Lower leg skin (tissue), 4 donors: ENCODE measurements around the gene DDX10. TPM values are rescaled to one million over a fixed set of nuclear protein-coding genes. Genes with fewer than 3 reads are reported as not detected.
"Not testable (repeated sequence)": the region's sequence is repeated elsewhere in the genome, so short reads cannot be mapped to it uniquely, and the experiment has no call there.

Experiments used
- DNase-seq, 2 donors: peaks; one replicate each; pipeline ENCODE4 v3.0.0-alpha.2; 2019; ENCODE audit warnings: low spot score in 2 of 2
- H3K4me3 ChIP-seq: fragments of 200-600 bp; sonication (generic); 2 replicates; pipeline ENCODE4 v1.5.1; 2017; ENCODE audit warnings: mild to moderate bottlenecking, low read depth; ENCODE audit not compliant: poor library complexity, severe bottlenecking
- POLR2A ChIP-seq, 2 donors: fragments of 450-650 bp; IDR thresholded peaks; one replicate each; pipeline ENCODE4 v1.6.1; 2016 to 2017; ENCODE audit warnings: antibody characterized with exemption in 2 of 2, mild to moderate bottlenecking in 1 of 2, moderate library complexity in 1 of 2
- WGBS, 2 donors: methylation state at CpG; one replicate each; pipeline ENCODE4 v1.1.5; 2018; 5-methylcytosine and 5-hydroxymethylcytosine counted together
- intact Hi-C: fragments of 100-400 bp; cut with DNase I; formaldehyde crosslinking; loops from one replicate; pipeline ENCODE4 v1.15.0; 2023; ENCODE audit warnings: low total_unique reads
- total RNA-seq, 4 donors: library from RNA; depleted of rRNA; stranded (reverse); fragments of >200 nt; gene quantifications; one replicate each; pipeline ENCODE4 v1.1.0, GENCODE V29; 2016
- TF ChIP-seq, protein P1 (sequence below), 3 donors: fragments of 450-650 bp; IDR thresholded peaks; one replicate each; pipeline ENCODE4 v1.5.1; 2016; ENCODE audit warnings: antibody characterized with exemption in 3 of 3, mild to moderate bottlenecking in 3 of 3, moderate library complexity in 2 of 3

The DDX10 gene
- total RNA-seq, 4 donors from 2014 or later = 18.4 to 33.5 (median 22.2) TPM

DNA sequence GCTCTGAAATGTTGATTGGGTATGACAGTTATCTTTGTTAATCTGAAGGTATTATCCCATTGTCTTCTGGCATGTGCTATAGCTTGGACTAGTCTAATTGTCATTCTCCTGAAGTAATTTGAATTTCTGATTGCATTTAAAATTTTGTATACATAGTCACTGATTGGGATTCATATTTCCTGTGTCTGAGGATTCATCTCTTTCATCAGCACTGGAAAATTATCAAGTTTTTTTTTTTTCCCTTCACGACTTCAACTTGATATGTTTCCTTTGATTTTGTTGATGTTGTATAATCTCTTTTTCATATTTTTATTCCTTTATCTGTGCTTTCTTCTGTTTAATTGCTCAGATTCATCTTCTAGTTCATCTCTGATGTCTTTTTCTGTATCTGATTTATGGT is 104.1 kb downstream of the DDX10 start:
- DNase-seq = no peak
- 43 to 68% methylated on average over 1 of the region's 1 CpG for WGBS, 2 donors
- TF ChIP-seq, protein P1, sequence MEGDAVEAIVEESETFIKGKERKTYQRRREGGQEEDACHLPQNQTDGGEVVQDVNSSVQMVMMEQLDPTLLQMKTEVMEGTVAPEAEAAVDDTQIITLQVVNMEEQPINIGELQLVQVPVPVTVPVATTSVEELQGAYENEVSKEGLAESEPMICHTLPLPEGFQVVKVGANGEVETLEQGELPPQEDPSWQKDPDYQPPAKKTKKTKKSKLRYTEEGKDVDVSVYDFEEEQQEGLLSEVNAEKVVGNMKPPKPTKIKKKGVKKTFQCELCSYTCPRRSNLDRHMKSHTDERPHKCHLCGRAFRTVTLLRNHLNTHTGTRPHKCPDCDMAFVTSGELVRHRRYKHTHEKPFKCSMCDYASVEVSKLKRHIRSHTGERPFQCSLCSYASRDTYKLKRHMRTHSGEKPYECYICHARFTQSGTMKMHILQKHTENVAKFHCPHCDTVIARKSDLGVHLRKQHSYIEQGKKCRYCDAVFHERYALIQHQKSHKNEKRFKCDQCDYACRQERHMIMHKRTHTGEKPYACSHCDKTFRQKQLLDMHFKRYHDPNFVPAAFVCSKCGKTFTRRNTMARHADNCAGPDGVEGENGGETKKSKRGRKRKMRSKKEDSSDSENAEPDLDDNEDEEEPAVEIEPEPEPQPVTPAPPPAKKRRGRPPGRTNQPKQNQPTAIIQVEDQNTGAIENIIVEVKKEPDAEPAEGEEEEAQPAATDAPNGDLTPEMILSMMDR (IDR thresholded peaks at IDR 0.05) = no peak
- no peak for TF ChIP-seq POLR2A (IDR thresholded peaks at IDR 0.05)
- intact Hi-C loops = no loop called here
- no peak overlapping the region for H3K4me3 ChIP-seq

DNA sequence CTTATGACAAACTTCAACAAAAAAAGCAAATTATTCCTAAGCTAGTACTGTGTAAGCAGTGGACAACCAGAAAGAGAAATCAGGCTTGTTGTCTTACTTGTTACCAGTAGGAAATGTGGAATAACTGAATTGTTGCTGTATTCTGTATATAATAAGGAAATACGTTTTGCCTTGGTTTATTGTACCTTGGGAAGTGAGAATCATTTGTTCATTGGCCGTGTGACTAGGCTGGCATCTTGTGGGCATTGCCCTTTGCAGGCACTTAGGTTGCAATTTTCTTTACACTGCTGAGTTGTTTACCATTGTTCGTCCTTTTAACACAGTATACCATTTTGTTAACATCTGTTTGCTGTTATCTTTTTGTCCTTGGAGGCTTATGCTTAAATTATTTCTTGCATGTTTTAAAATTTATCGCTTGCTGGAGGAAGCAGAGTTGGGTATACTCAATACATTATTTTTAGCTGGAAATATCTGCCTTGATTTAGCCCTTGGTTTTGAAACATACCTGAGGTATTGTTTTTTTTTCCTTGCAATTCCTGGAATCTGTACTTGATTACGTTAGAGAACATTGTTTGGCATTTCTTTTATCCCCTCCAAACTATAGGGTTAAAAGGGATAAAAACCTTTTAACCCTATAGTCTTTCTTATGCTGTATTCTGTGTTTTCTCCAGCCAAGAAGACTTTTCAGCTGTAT is 109.3 kb downstream of the DDX10 start:
- DNase-seq = no peak
- 77% methylated on average over 5 of the region's 5 CpGs for WGBS, 2 donors

DNA sequence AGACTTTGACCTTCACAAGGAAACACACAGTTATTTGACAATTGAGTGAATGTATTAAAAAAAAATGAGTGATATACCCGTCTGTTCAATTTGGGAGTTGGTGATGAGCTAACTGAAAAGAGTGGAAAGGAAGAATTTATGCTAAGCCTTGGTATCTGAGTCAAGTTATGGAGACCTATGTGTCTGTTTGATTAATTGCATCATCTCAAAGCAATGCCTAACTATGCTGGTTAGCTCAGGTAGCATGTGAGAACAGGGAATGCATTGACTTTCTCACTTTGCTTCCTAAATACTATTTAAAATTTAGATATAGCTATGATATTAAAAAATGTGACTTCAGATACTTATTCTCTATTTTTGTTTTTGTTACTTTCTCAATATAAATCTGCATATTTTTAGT is 110.5 kb downstream of the DDX10 start:
- WGBS, 2 donors = 96 to 100% methylated on average over 1 of the region's 1 CpG
- no peak for DNase-seq
- H3K4me3 ChIP-seq = no peak overlapping the region
- TF ChIP-seq, protein P1 (IDR thresholded peaks at IDR 0.05) = no peak
- TF ChIP-seq POLR2A (IDR thresholded peaks at IDR 0.05) = no peak
- intact Hi-C loops = no loop called here

More for the DNA sequence above, 109.3 kb downstream of the DDX10 start:
- intact Hi-C loops = no loop called here
- H3K4me3 ChIP-seq = no peak overlapping the region
- TF ChIP-seq, protein P1 (IDR thresholded peaks at IDR 0.05) = no peak

DNA sequence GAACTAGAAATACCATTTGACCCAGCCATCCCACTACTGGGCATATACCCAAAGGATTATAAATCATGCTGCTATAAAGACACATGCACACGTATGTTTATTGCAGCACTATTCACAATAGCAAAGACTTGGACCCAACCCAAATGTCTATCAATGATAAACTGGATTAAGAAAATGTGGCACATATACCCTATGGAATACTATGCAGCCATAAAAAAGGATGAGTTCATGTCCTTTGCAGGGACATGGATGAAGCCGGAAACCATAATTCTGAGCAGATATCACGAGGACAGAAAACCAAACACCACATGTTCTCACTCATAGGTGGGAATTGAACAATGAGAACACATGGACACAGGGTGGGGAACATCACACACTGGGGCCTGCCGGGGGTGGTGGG is 114.3 kb downstream of the DDX10 start:
- H3K4me3 ChIP-seq, DNase-seq, intact Hi-C loops: not testable (repeated sequence)
- WGBS, 2 donors = 86% methylated on average over 4 of the region's 4 CpGs

DNA sequence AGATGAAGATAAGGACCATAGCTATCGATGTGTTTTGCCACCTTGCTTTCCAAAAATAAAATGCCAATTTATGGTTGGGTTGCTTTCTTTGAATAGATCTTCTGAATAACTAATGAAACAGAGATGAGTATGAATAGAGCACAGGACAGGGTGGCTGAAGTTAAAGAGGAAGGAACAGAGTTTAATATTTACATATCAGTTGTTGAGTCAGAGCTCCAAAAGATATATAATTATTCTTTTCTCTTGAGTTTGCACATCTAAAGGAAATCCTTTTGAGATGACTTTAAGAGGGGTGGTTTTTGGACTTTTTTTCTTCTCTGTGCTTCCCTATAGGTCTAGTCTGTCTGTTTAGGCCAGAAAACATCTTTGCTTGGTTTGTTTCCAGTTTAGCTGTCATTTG is 115.2 kb downstream of the DDX10 start:
- no peak overlapping the region for H3K4me3 ChIP-seq
- TF ChIP-seq, protein P1 (IDR thresholded peaks at IDR 0.05) = no peak
- TF ChIP-seq POLR2A (IDR thresholded peaks at IDR 0.05) = no peak
- DNase-seq = no peak
- WGBS, 2 donors = 53 to 67% methylated on average over 1 of the region's 1 CpG
- intact Hi-C loops = no loop called here

DNA sequence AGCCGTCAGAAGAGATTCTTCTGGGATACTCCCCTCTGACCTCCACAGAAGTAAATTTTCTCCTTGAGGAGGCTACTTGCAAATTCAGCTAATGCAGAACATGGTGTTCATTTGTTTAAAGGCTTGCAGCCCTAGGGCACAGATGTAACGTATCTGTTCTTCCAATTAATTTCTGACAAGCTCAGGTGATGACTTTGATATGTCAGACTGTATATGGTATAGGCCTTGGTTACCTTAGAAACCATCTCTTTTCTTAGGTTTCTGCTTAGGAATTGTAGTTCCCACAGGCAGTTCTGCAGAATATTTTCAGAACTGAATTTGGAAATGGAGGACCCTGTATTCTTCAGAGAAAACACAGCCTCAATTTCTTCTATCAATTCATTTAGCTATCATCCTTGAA is 117.1 kb downstream of the DDX10 start:
- no peak overlapping the region for H3K4me3 ChIP-seq
- intact Hi-C loops = no loop called here
- WGBS, 2 donors = 61 to 80% methylated on average over 2 of the region's 2 CpGs
- no peak for DNase-seq
- TF ChIP-seq, protein P1 (IDR thresholded peaks at IDR 0.05) = no peak
- no peak for TF ChIP-seq POLR2A (IDR thresholded peaks at IDR 0.05)
